LHCN-M2 (cell line): ENCODE results near the gene CFAP97. TPM values are rescaled to one million over a fixed set of nuclear protein-coding genes. Genes with fewer than 3 reads are reported as not detected.

ENCODE experiments used
- DNase-seq: peaks from one replicate; pipeline ENCODE4 v3.0.0-alpha.2; 2012; ENCODE audit warnings: low read depth
- total RNA-seq: library from RNA; depleted of rRNA; stranded (reverse); fragments of >200 nt; gene quantifications from 2 replicates; pipeline ENCODE4 v1.2.3, GENCODE V29; 2014; rRNA removed

Gene CFAP97
- total RNA-seq, 1 experiment from 2014 or later, result 47.4 TPM

GRCh38 chr4:185110375-185110823 is 93.4 kb downstream of the CFAP97 start:
- DNase-seq, result no peak

- DNase-seq, result no peak
These were observed 94.1 kb downstream of the CFAP97 start for GRCh38 chr4:185109736-185110135.

Other genes starting within 250 kb of the CFAP97 start
- gene HELT, start 185.5 kb downstream of the CFAP97 start, total RNA-seq, result not detected in 2 replicates
- 7.3 and 8.2 TPM in 2 replicates for gene SLC25A4, start 60.7 kb downstream of the CFAP97 start, total RNA-seq
- 23.0 and 28.3 TPM in 2 replicates for gene SNX25, start 5.6 kb upstream of the CFAP97 start, total RNA-seq
- 0.45 and 1.1 TPM in 2 replicates for gene LRP2BP, start 191.9 kb upstream of the CFAP97 start, total RNA-seq
- gene ANKRD37, start 192.8 kb upstream of the CFAP97 start, total RNA-seq, result 10.8 and 14.4 TPM in 2 replicates
- 39.2 and 42.8 TPM in 2 replicates for gene UFSP2, start 222.0 kb upstream of the CFAP97 start, total RNA-seq